Measurements from ENCODE around the gene LILRB5.
"Not testable (repeated sequence)": the region's sequence is repeated elsewhere in the genome, so short reads cannot be mapped to it uniquely, and the experiment has no call there.

The LILRB5 gene

GRCh38 chr19:54207983-54208783 lies 48.9 kb downstream of the LILRB5 start:
- Histone ChIP-seq H2AFZ (no peak overlapping the region), H3K9me3 (ENCODE audit: control insufficient read depth, low read length) (no peaks in the 10 kb centered on the region), H3K4me2 (ENCODE audit: low read length) (no peak overlapping the region), H3K9ac (no peak overlapping the region), H3K27ac (peak overlapping the region; percentile 56), H3K4me3 (ENCODE audit: low read depth, low read length) (no peak overlapping the region), H3K79me2 (peaks cover 29% of the 10 kb centered on the region), H3K27me3 (ENCODE audit: control insufficient read depth, insufficient read depth, low read length) (no peaks in the 10 kb centered on the region), H3K4me1 (peaks cover 7% of the 10 kb centered on the region), H3K36me3 (ENCODE audit: control insufficient read depth, insufficient read depth, low read length) (no peaks in the 10 kb centered on the region)
- no peak for TF ChIP-seq CTCF (IDR thresholded peaks at IDR 0.05)

GRCh38 chr19:54207676-54207982 lies 49.4 kb downstream of the LILRB5 start:
- H3K36me3 ChIP-seq (ENCODE audit: control insufficient read depth, insufficient read depth, low read length), result no peaks in the 10 kb centered on the region
- peaks cover 7% of the 10 kb centered on the region for H3K4me1 ChIP-seq

GRCh38 chr19:54207193-54207592 lies 49.9 kb downstream of the LILRB5 start:
- not testable (repeated sequence) for H3K4me3 ChIP-seq (ENCODE audit: low read depth, low read length); H3K4me2 ChIP-seq (ENCODE audit: low read length); H2AFZ ChIP-seq; H3K9ac ChIP-seq; H3K27me3 ChIP-seq (ENCODE audit: control insufficient read depth, insufficient read depth, low read length); H3K9me3 ChIP-seq (ENCODE audit: control insufficient read depth, low read length); H3K36me3 ChIP-seq (ENCODE audit: control insufficient read depth, insufficient read depth, low read length)
- peaks cover 10% of the 10 kb centered on the region for H3K4me1 ChIP-seq
- peak overlapping the region; percentile 56 for H3K27ac ChIP-seq
- peaks cover 39% of the 10 kb centered on the region for H3K79me2 ChIP-seq

More at GRCh38 chr19:54207676-54207982, 49.4 kb downstream of the LILRB5 start:
- H3K4me2 ChIP-seq (ENCODE audit: low read length), result no peak overlapping the region
- TF ChIP-seq CTCF (IDR thresholded peaks at IDR 0.05), result no peak
- H3K27ac ChIP-seq, result peak overlapping the region; percentile 56
- H3K4me3 ChIP-seq (ENCODE audit: low read depth, low read length), result no peak overlapping the region
- no peak overlapping the region for H2AFZ ChIP-seq
- H3K9ac ChIP-seq, result no peak overlapping the region
- H3K27me3 ChIP-seq (ENCODE audit: control insufficient read depth, insufficient read depth, low read length), result no peaks in the 10 kb centered on the region
- H3K9me3 ChIP-seq (ENCODE audit: control insufficient read depth, low read length), result no peaks in the 10 kb centered on the region
- peaks cover 34% of the 10 kb centered on the region for H3K79me2 ChIP-seq

- no peak overlapping the region for H3K4me2 ChIP-seq (ENCODE audit: low read length)
- no peak overlapping the region for H3K4me3 ChIP-seq (ENCODE audit: low read depth, low read length)
- H3K27ac ChIP-seq, result peak overlapping the region; percentile 56
- TF ChIP-seq CTCF (IDR thresholded peaks at IDR 0.05), result no peak
- no peak overlapping the region for H2AFZ ChIP-seq
- no peak overlapping the region for H3K9ac ChIP-seq
- H3K9me3 ChIP-seq (ENCODE audit: control insufficient read depth, low read length), result no peaks in the 10 kb centered on the region
- no peaks in the 10 kb centered on the region for H3K36me3 ChIP-seq (ENCODE audit: control insufficient read depth, insufficient read depth, low read length)
- peaks cover 13% of the 10 kb centered on the region for H3K4me1 ChIP-seq
- H3K79me2 ChIP-seq, result peaks cover 43% of the 10 kb centered on the region
- H3K27me3 ChIP-seq (ENCODE audit: control insufficient read depth, insufficient read depth, low read length), result no peaks in the 10 kb centered on the region
These were observed 50.3 kb downstream of the LILRB5 start for GRCh38 chr19:54206831-54207177.

GRCh38 chr19:54206030-54206830 lies 50.8 kb downstream of the LILRB5 start:
- Histone ChIP-seq H3K9me3 (ENCODE audit: control insufficient read depth, low read length) (no peaks in the 10 kb centered on the region), H3K4me3 (ENCODE audit: low read depth, low read length) (no peak overlapping the region), H3K79me2 (peaks cover 48% of the 10 kb centered on the region), H3K27ac (no peak overlapping the region), H3K27me3 (ENCODE audit: control insufficient read depth, insufficient read depth, low read length) (no peaks in the 10 kb centered on the region), H3K4me1 (peaks cover 13% of the 10 kb centered on the region), H3K4me2 (ENCODE audit: low read length) (no peak overlapping the region), H3K9ac (no peak overlapping the region), H3K36me3 (ENCODE audit: control insufficient read depth, insufficient read depth, low read length) (no peaks in the 10 kb centered on the region), H2AFZ (no peak overlapping the region)
- no peak for TF ChIP-seq CTCF (IDR thresholded peaks at IDR 0.05)
